CD4-positive, alpha-beta T cell (primary cell): ENCODE data around the gene PPP1R12B. TPM values are rescaled to one million over a fixed set of nuclear protein-coding genes. Genes with fewer than 3 reads are reported as not detected.
"Not testable (repeated sequence)": the region's sequence is repeated elsewhere in the genome, so short reads cannot be mapped to it uniquely, and the experiment has no call there.

ENCODE experiments used
- ATAC-seq: fragments of 200-7000 bp; cut with Tn5 transposase; one replicate; pipeline ENCODE4 v1.10.0; 2022; ENCODE audit warnings: mild to moderate bottlenecking; ENCODE audit not compliant: poor library complexity
- CTCF ChIA-PET: fragments of 350-600 bp; sonication (Branson Sonifier 250); formaldehyde crosslinking; loops from one replicate; lab custom pipeline; 2021; ENCODE audit warnings: antibody characterized with exemption, inconsistent platforms; lab: Charles Lee
- POLR2A ChIA-PET: fragments of 350-600 bp; sonication (Branson Sonifier 250); formaldehyde crosslinking; loops from one replicate; lab custom pipeline; 2021; ENCODE audit warnings: antibody characterized with exemption, inconsistent platforms; lab: Charles Lee
- DNase-seq, 14 experiments: peaks; one replicate each; pipeline ENCODE4 v3.0.0-alpha.2; 2013 to 2020; ENCODE audit warnings: mixed read lengths in 2 of 14
- H3K27ac ChIP-seq, 2 donors: one replicate each; pipeline versions ENCODE4 v1.5.1 to v1.7.0; 2013; ENCODE audit warnings: low read length in 2 of 2, low read depth in 1 of 2, mild to moderate bottlenecking in 1 of 2
- H3K27me3 ChIP-seq, 2 experiments: 1 replicate in 1 of 2; 2 replicates in 1 of 2; pipeline versions ENCODE4 v1.6.1 to v1.7.0; 2013; ENCODE audit warnings: low read length in 2 of 2, control low read depth in 1 of 2, mild to moderate bottlenecking in 1 of 2, moderate library complexity in 1 of 2; ENCODE audit not compliant: insufficient read depth in 2 of 2, control insufficient read depth in 1 of 2
- H3K36me3 ChIP-seq: one replicate; pipeline ENCODE4 v1.6.1; 2013; ENCODE audit warnings: low read length, control low read depth; ENCODE audit not compliant: insufficient read depth
- H3K4me1 ChIP-seq: one replicate; pipeline ENCODE4 v1.6.1; 2013; ENCODE audit warnings: low read length, control low read depth; ENCODE audit not compliant: insufficient read depth
- H3K4me3 ChIP-seq: one replicate; pipeline ENCODE4 v1.5.1; 2013; ENCODE audit warnings: mild to moderate bottlenecking, low read length, moderate library complexity
- H3K9me3 ChIP-seq, 2 experiments: 1 replicate in 1 of 2; 2 replicates in 1 of 2; pipeline versions ENCODE4 v1.6.1 to v1.7.0; 2013; ENCODE audit warnings: low read length in 2 of 2, mild to moderate bottlenecking in 2 of 2, control low read depth in 1 of 2, moderate library complexity in 1 of 2; ENCODE audit not compliant: control insufficient read depth in 1 of 2, insufficient read depth in 1 of 2
- H3K27ac Mint-ChIP-seq: one replicate; pipeline ENCODE4 v1.8.0; 2020; ENCODE audit warnings: mixed read lengths
- H3K27me3 Mint-ChIP-seq: one replicate; pipeline ENCODE4 v1.8.0; 2021; ENCODE audit warnings: mixed read lengths
- H3K36me3 Mint-ChIP-seq: one replicate; pipeline ENCODE4 v1.8.0; 2021; ENCODE audit warnings: low read depth, mixed read lengths
- H3K4me1 Mint-ChIP-seq: one replicate; pipeline ENCODE4 v1.8.0; 2021; ENCODE audit warnings: low read depth, mixed read lengths
- H3K4me3 Mint-ChIP-seq: one replicate; pipeline ENCODE4 v1.8.0; 2020; ENCODE audit warnings: mild to moderate bottlenecking, mixed read lengths
- H3K9me3 Mint-ChIP-seq: one replicate; pipeline ENCODE4 v1.8.0; 2020; ENCODE audit warnings: mixed read lengths
- CTCF ChIP-seq: fragments of 200-600 bp; IDR thresholded peaks from one replicate; pipeline ENCODE4 v1.8.0; 2022; ENCODE audit warnings: antibody characterized with exemption, mild to moderate bottlenecking
- intact Hi-C, 2 experiments: fragments of 100-400 bp; cut with DNase I in 1 of 2; cut with micrococcal nuclease in 1 of 2; formaldehyde crosslinking; loops; one replicate each; pipeline versions ENCODE4 v1.15.1 to v1.9.0; 2023 to 2025; cut with DNase I, micrococcal nuclease
- total RNA-seq, 174 experiments: library from RNA in 2 of 174; stranded (reverse) in 2 of 174; gene quantifications; one replicate each; pipeline ENCODE4 v1.2.3 and lab custom pipeline; 2021 to 2026

The PPP1R12B gene
- total RNA-seq, 2 experiments from 2014 or later = 15.0 to 15.3 TPM

GRCh38 chr1:202531472-202531811 lies 182.9 kb downstream of the PPP1R12B start:
- Mint-ChIP-seq H3K4me3 (no peak overlapping the region), H3K27ac (no peak overlapping the region), H3K36me3 (peaks cover 4% of the 10 kb centered on the region), H3K9me3 (no peaks in the 10 kb centered on the region), H3K27me3 (no peaks in the 10 kb centered on the region), H3K4me1 (no peaks in the 10 kb centered on the region)
- no peak overlapping the region for H3K4me3 ChIP-seq
- ATAC-seq (no peak), DNase-seq (no peak)
- H3K27ac ChIP-seq = no peak overlapping the region
- intact Hi-C loops = no loop called here
- H3K27me3 ChIP-seq = no peaks in the 10 kb centered on the region
- no peak for TF ChIP-seq CTCF
- POLR2A ChIA-PET = no interaction called here
- CTCF ChIA-PET = no interaction called here
- H3K9me3 ChIP-seq = no peaks in the 10 kb centered on the region
- H3K36me3 ChIP-seq = no peaks in the 10 kb centered on the region
- H3K4me1 ChIP-seq = no peaks in the 10 kb centered on the region

- H3K9me3 Mint-ChIP-seq, CTCF ChIA-PET, H3K4me1 Mint-ChIP-seq, H3K27me3 Mint-ChIP-seq, H3K9me3 ChIP-seq, H3K4me3 ChIP-seq, H3K27ac Mint-ChIP-seq, H3K27ac ChIP-seq, H3K27me3 ChIP-seq, H3K36me3 ChIP-seq, H3K4me1 ChIP-seq, ATAC-seq, H3K4me3 Mint-ChIP-seq, intact Hi-C loops, POLR2A ChIA-PET, H3K36me3 Mint-ChIP-seq: not testable (repeated sequence)
- DNase-seq = peak in 2 of 14 experiments; percentile 3 to 29
Observed at GRCh38 chr1:202531812-202532616, 183.5 kb downstream of the PPP1R12B start.

GRCh38 chr1:202539166-202539574 lies 190.7 kb downstream of the PPP1R12B start:
- H3K27ac ChIP-seq, H3K4me3 Mint-ChIP-seq, H3K27me3 Mint-ChIP-seq, H3K9me3 ChIP-seq, POLR2A ChIA-PET, H3K9me3 Mint-ChIP-seq, H3K4me1 ChIP-seq, H3K27me3 ChIP-seq, H3K36me3 Mint-ChIP-seq, DNase-seq, H3K27ac Mint-ChIP-seq, intact Hi-C loops, ATAC-seq, CTCF ChIA-PET, H3K36me3 ChIP-seq, H3K4me1 Mint-ChIP-seq, H3K4me3 ChIP-seq: not testable (repeated sequence)

GRCh38 chr1:202539583-202539982 lies 191.1 kb downstream of the PPP1R12B start:
- DNase-seq, H3K4me3 ChIP-seq, H3K27ac Mint-ChIP-seq, H3K36me3 Mint-ChIP-seq, H3K27ac ChIP-seq, CTCF ChIA-PET, H3K27me3 ChIP-seq, H3K9me3 ChIP-seq, H3K4me1 Mint-ChIP-seq, ATAC-seq, H3K27me3 Mint-ChIP-seq, H3K36me3 ChIP-seq, H3K4me1 ChIP-seq, H3K9me3 Mint-ChIP-seq, POLR2A ChIA-PET, H3K4me3 Mint-ChIP-seq, intact Hi-C loops: not testable (repeated sequence)
